Measurements from ENCODE around the gene MAP4K3.
"Not testable (repeated sequence)": the region's sequence is repeated elsewhere in the genome, so short reads cannot be mapped to it uniquely, and the experiment has no call there.

The MAP4K3 gene

GRCh38 chr2:39362595-39362994 lies 74.5 kb downstream of the MAP4K3 start:
- DNase-seq, result no peak

GRCh38 chr2:39361511-39361910 lies 75.6 kb downstream of the MAP4K3 start:
- DNase-seq, result no peak

- DNase-seq, result not testable (repeated sequence)
These were observed 76.7 kb downstream of the MAP4K3 start for GRCh38 chr2:39360342-39360741.

GRCh38 chr2:39359453-39360038 lies 77.5 kb downstream of the MAP4K3 start:
- no peak for DNase-seq

- DNase-seq, result no peak
These were observed 80.0 kb downstream of the MAP4K3 start for GRCh38 chr2:39356922-39357639.

- no peak for DNase-seq
These were observed 86.4 kb downstream of the MAP4K3 start for GRCh38 chr2:39350658-39351057.

GRCh38 chr2:39338502-39338901 lies 98.6 kb downstream of the MAP4K3 start:
- DNase-seq, result no peak

- DNase-seq, result no peak
These were observed 101.2 kb downstream of the MAP4K3 start for GRCh38 chr2:39335930-39336329.

GRCh38 chr2:39334978-39335377 lies 102.1 kb downstream of the MAP4K3 start:
- no peak for DNase-seq

GRCh38 chr2:39334529-39334928 lies 102.6 kb downstream of the MAP4K3 start:
- DNase-seq, result no peak

- DNase-seq, result no peak
These were observed 110.4 kb downstream of the MAP4K3 start for GRCh38 chr2:39326644-39327043.

- no peak for DNase-seq
These were observed 111.1 kb downstream of the MAP4K3 start for GRCh38 chr2:39325966-39326365.

- DNase-seq, result not testable (repeated sequence)
These were observed 115.7 kb downstream of the MAP4K3 start for GRCh38 chr2:39321056-39322035.

- DNase-seq, result no peak
These were observed 116.9 kb downstream of the MAP4K3 start for GRCh38 chr2:39320162-39320561.

- DNase-seq, result no peak
These were observed 123.5 kb downstream of the MAP4K3 start for GRCh38 chr2:39313575-39313974.

- no peak for DNase-seq
These were observed 125.6 kb downstream of the MAP4K3 start for GRCh38 chr2:39311469-39311868.

- no peak for DNase-seq
These were observed 128.3 kb downstream of the MAP4K3 start for GRCh38 chr2:39308778-39309177.

- no peak for DNase-seq
These were observed 130.5 kb downstream of the MAP4K3 start for GRCh38 chr2:39306626-39307025.

- no peak for DNase-seq
These were observed 132.4 kb downstream of the MAP4K3 start for GRCh38 chr2:39304729-39305128.

- DNase-seq, result no peak
These were observed 132.9 kb downstream of the MAP4K3 start for GRCh38 chr2:39304200-39304599.

- DNase-seq, result no peak
These were observed 135.7 kb downstream of the MAP4K3 start for GRCh38 chr2:39301352-39301751.

GRCh38 chr2:39300044-39300978 lies 136.8 kb downstream of the MAP4K3 start:
- DNase-seq, result no peak

Data from NCI-H146 (cell line).